Lung (tissue), 12 donors: ENCODE measurements around the gene INAFM2. TPM values are rescaled to one million over a fixed set of nuclear protein-coding genes. Genes with fewer than 3 reads are reported as not detected.

Experiments
- ATAC-seq: fragments of 200-7000 bp; cut with Tn5 transposase; one replicate; pipeline ENCODE4 v1.9.1; 2020; ENCODE audit warnings: moderate number of reproducible peaks; ENCODE audit not compliant: insufficient read depth, low FRiP score
- DNase-seq, 3 donors: peaks; one replicate each; pipeline ENCODE4 v3.0.0-alpha.2; 2013 to 2017
- H3K27ac ChIP-seq, 2 donors: one replicate each; pipeline ENCODE4 v1.5.1; 2013; ENCODE audit warnings: mild to moderate bottlenecking in 2 of 2, moderate library complexity in 2 of 2, control low read depth in 1 of 2, inconsistent platforms in 1 of 2, low read depth in 1 of 2, low read length in 1 of 2
- H3K27me3 ChIP-seq, 3 donors: one replicate each; pipeline ENCODE4 v1.5.1; 2013; ENCODE audit warnings: low read length in 2 of 3; ENCODE audit not compliant: control insufficient read depth in 3 of 3, insufficient read depth in 3 of 3
- H3K36me3 ChIP-seq, 4 donors: one replicate each; pipeline ENCODE4 v1.5.1; 2013; ENCODE audit warnings: low read length in 4 of 4, mild to moderate bottlenecking in 1 of 4, moderate library complexity in 1 of 4; ENCODE audit not compliant: control insufficient read depth in 4 of 4, insufficient read depth in 4 of 4
- H3K4me1 ChIP-seq, 5 donors: one replicate each; pipeline ENCODE4 v1.5.1; 2013; ENCODE audit warnings: low read length in 5 of 5, mild to moderate bottlenecking in 2 of 5, moderate library complexity in 1 of 5; ENCODE audit not compliant: control insufficient read depth in 5 of 5, insufficient read depth in 5 of 5
- H3K4me3 ChIP-seq: one replicate; pipeline ENCODE4 v1.5.1; 2013; ENCODE audit warnings: mild to moderate bottlenecking, control low read depth, moderate library complexity
- H3K9ac ChIP-seq, 2 donors: one replicate each; pipeline ENCODE4 v1.5.1; 2013; ENCODE audit warnings: low read length in 2 of 2, control low read depth in 1 of 2; ENCODE audit not compliant: insufficient read depth in 1 of 2
- H3K9me3 ChIP-seq, 4 donors: one replicate each; pipeline ENCODE4 v1.5.1; 2013; ENCODE audit warnings: low read length in 3 of 4, mild to moderate bottlenecking in 1 of 4, moderate library complexity in 1 of 4; ENCODE audit not compliant: control insufficient read depth in 4 of 4, insufficient read depth in 3 of 4
- CTCF ChIP-seq: IDR thresholded peaks from 2 replicates; pipeline ENCODE4 v1.5.1; 2012; ENCODE audit warnings: mild to moderate bottlenecking; ENCODE audit errors: control extremely low read depth, extremely low read depth
- WGBS, 2 donors: extraction: QIAGEN DNeasy Blood & Tissue Kit; methylation state at CpG; one replicate each; pipeline ENCODE4 v1.1.7; 2013; 5-methylcytosine and 5-hydroxymethylcytosine counted together
- polyA plus RNA-seq, 2 donors: library from polyadenylated mRNA; stranded (reverse); fragments of 200-250 nt; gene quantifications; one replicate each; pipeline ENCODE4 v1.2.1, GENCODE V29; 2013
- total RNA-seq, 2 donors: library from RNA; depleted of rRNA in 1 of 2; stranded (reverse); fragments of >200 nt in 1 of 2; gene quantifications; one replicate each; pipeline ENCODE4 v1.2.1, GENCODE V29; 2014 to 2021
- donor health status: control.
- donor health status: control.
- donor health status: Bipolar disorder and iron deficiency.
- donor health status: healthy.
- donor health status: DM: yes; HTN: yes; CAD: no.

The INAFM2 gene
- total and polyA plus RNA-seq, 4 donors: 12.8 to 31.1 (median 19.0) TPM

- Histone ChIP-seq H3K4me3 (no peak overlapping the region), H3K4me1 (peaks cover 0 to 7% (median 1%) of the 10 kb centered on the region in 5 donors), H3K27me3 (peaks cover 0 to 29% (median 20%) of the 10 kb centered on the region in 3 donors), H3K27ac (no peak overlapping the region), H3K9ac (no peak overlapping the region), H3K36me3 (peaks cover 0 to 4% (median 0%) of the 10 kb centered on the region in 4 donors), H3K9me3 (no peaks in the 10 kb centered on the region)
- ATAC-seq (no peak), DNase-seq (no peak)
- TF ChIP-seq CTCF: no peak
- 94 to 95% methylated on average over 7 of the region's 7 CpGs for WGBS, 2 donors
Observed at GRCh38 chr15:40275954-40276353, 47.5 kb upstream of the INAFM2 start.

GRCh38 chr15:40276927-40277326 lies 46.6 kb upstream of the INAFM2 start:
- DNase-seq: no peak
- 73 to 75% methylated on average over 4 of the region's 4 CpGs for WGBS, 2 donors
- no peak overlapping the region for H3K9ac ChIP-seq
- TF ChIP-seq CTCF: no peak
- H3K27ac ChIP-seq: no peak overlapping the region
- H3K9me3 ChIP-seq: no peaks in the 10 kb centered on the region
- peaks cover 0 to 13% (median 2%) of the 10 kb centered on the region in 5 donors for H3K4me1 ChIP-seq
- H3K27me3 ChIP-seq: peaks cover 3 to 33% (median 28%) of the 10 kb centered on the region in 3 donors
- H3K4me3 ChIP-seq: no peak overlapping the region
- H3K36me3 ChIP-seq: peaks cover 0 to 4% (median 0%) of the 10 kb centered on the region in 4 donors
- no peak for ATAC-seq

- Histone ChIP-seq H3K4me1 (peaks cover 0 to 18% (median 5%) of the 10 kb centered on the region in 5 donors), H3K9ac (no peak overlapping the region), H3K27me3 (peaks cover 3 to 33% (median 30%) of the 10 kb centered on the region in 3 donors), H3K36me3 (peaks cover 0 to 2% (median 0%) of the 10 kb centered on the region in 4 donors), H3K9me3 (no peaks in the 10 kb centered on the region), H3K4me3 (no peak overlapping the region), H3K27ac (no peak overlapping the region)
- no peak for TF ChIP-seq CTCF
- DNase-seq (no peak), ATAC-seq (no peak)
- WGBS, 2 donors: 15 to 44% methylated on average over 15 to 16 of the region's 16 CpGs
Observed at GRCh38 chr15:40277471-40277870, 46.0 kb upstream of the INAFM2 start.

- no peak overlapping the region for H3K9ac ChIP-seq
- H3K36me3 ChIP-seq: peaks cover 0 to 2% (median 0%) of the 10 kb centered on the region in 4 donors
- H3K27ac ChIP-seq: no peak overlapping the region
- DNase-seq (no peak), ATAC-seq (no peak)
- peaks cover 3 to 33% (median 31%) of the 10 kb centered on the region in 3 donors for H3K27me3 ChIP-seq
- TF ChIP-seq CTCF: no peak
- no peak overlapping the region for H3K4me3 ChIP-seq
- H3K9me3 ChIP-seq: no peaks in the 10 kb centered on the region
- WGBS, 2 donors: 68 to 74% methylated on average over 10 of the region's 10 CpGs
- H3K4me1 ChIP-seq: peaks cover 0 to 23% (median 7%) of the 10 kb centered on the region in 5 donors
Observed at GRCh38 chr15:40278026-40278425, 45.5 kb upstream of the INAFM2 start.
